Stimulated activated CD8-positive, alpha-beta memory T cell treated with anti-CD3 and anti-CD28 coated beads, Interleukin-12 subunit alpha, Interleukin-12 subunit beta, amount 100 ng/mL, for 1 hour (primary cell): Measurements from ENCODE around the gene OR2V2.
"Not testable (repeated sequence)": the region's sequence is repeated elsewhere in the genome, so short reads cannot be mapped to it uniquely, and the experiment has no call there.

Experiments
- DNase-seq: peaks from one replicate; pipeline ENCODE4 v3.0.0-alpha.2; 2020; ENCODE audit warnings: low read depth

Gene OR2V2

GRCh38 chr5:181145133-181145532, 2.3 kb upstream of the OR2V2 start:
- DNase-seq, result no peak

- DNase-seq, result no peak
These were observed 2.0 kb downstream of the OR2V2 start for GRCh38 chr5:181149355-181149754.

- no peak for DNase-seq
These were observed 2.7 kb downstream of the OR2V2 start for GRCh38 chr5:181149806-181150733.

GRCh38 chr5:181151146-181151545, 3.8 kb downstream of the OR2V2 start:
- DNase-seq, result no peak

GRCh38 chr5:181152406-181152805, 5.0 kb downstream of the OR2V2 start:
- no peak for DNase-seq

- no peak for DNase-seq
These were observed 6.4 kb downstream of the OR2V2 start for GRCh38 chr5:181153814-181154213.

GRCh38 chr5:181156758-181157157, 9.4 kb downstream of the OR2V2 start:
- no peak for DNase-seq

GRCh38 chr5:181158869-181159268, 11.5 kb downstream of the OR2V2 start:
- DNase-seq, result no peak

GRCh38 chr5:181159286-181160151, 12.1 kb downstream of the OR2V2 start:
- DNase-seq, result peak; percentile 92

GRCh38 chr5:181160152-181160754, 12.9 kb downstream of the OR2V2 start:
- DNase-seq, result peak; percentile 62

- DNase-seq, result not testable (repeated sequence)
These were observed 13.6 kb downstream of the OR2V2 start for GRCh38 chr5:181160755-181161533.

GRCh38 chr5:181161534-181162175, 14.3 kb downstream of the OR2V2 start:
- no peak for DNase-seq

GRCh38 chr5:181163487-181164075, 16.2 kb downstream of the OR2V2 start:
- DNase-seq, result no peak

GRCh38 chr5:181164076-181164952, 16.9 kb downstream of the OR2V2 start:
- DNase-seq, result no peak

GRCh38 chr5:181166812-181167733, 19.7 kb downstream of the OR2V2 start:
- no peak for DNase-seq

- DNase-seq, result no peak
These were observed 20.6 kb downstream of the OR2V2 start for GRCh38 chr5:181167814-181168488.

- no peak for DNase-seq
These were observed 21.3 kb downstream of the OR2V2 start for GRCh38 chr5:181168595-181169118.
